Right renal cortex interstitium (tissue), 3 donors: Measurements from ENCODE around the gene TSC1. TPM values are rescaled to one million over a fixed set of nuclear protein-coding genes. Genes with fewer than 3 reads are reported as not detected.
A peak's percentile ranks its signal among the peaks of the same experiment; 100 is the strongest.
"Not testable (repeated sequence)": the region's sequence is repeated elsewhere in the genome, so short reads cannot be mapped to it uniquely, and the experiment has no call there.

Source experiments
- DNase-seq, 3 donors: peaks; one replicate each; pipeline ENCODE4 v3.0.0-alpha.2; 2013; ENCODE audit warnings: low read depth in 3 of 3, low spot score in 2 of 3
- polyA plus RNA-seq, 3 donors: library from polyadenylated mRNA; unstranded; fragments of 120-200 nt; gene quantifications; one replicate each; pipeline ENCODE4 v1.2.1, GENCODE V29; 2013; ENCODE audit not compliant: insufficient read length in 3 of 3

TSC1 gene
- polyA plus RNA-seq, 3 donors = 36.5 to 40.5 (median 38.5) TPM

GRCh38 chr9:132978112-132978450, 33.7 kb upstream of the TSC1 start:
- no peak for DNase-seq

DNA sequence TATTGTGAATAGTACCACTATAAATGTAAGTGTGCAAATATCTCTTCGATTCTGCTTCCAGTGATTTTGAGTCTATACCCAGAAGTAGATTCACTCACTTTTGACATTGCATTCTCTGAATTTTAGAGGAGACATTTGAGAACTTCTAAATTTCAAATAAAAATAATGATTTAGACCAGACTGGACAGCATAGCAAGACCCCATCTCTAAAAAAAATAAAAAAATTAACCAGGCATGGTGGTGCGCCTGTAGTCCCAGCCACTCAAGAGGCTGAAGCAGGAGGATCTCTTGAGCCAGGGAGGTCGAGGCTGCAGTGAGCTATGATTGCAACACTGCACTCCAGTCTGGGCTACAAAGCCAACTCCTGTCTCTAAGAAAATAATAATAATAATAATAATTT, 32.2 kb upstream of the TSC1 start:
- no peak for DNase-seq

- DNase-seq = no peak
These were observed 31.5 kb upstream of the TSC1 start for GRCh38 chr9:132975961-132976360.

DNA sequence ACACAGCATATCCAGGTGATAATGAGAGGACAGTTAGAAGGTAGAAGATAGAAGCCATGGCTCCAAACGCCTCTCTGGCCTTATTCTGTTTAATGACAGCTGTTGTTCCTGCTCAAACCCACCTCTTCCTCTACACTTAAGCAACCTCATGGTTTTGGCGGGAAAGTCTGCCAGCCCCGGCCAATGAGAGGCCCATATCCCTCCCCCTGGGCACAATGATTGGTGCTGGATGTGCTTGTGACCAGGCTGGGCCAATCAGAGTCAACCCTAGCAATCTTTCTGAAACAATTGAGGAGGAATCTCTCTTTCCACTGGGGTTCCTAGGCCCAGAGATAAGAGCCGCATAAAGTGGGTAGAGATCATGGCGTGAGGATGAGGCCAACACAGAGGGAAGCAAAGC, 29.3 kb upstream of the TSC1 start:
- DNase-seq = no peak

- no peak for DNase-seq
These were observed 28.8 kb upstream of the TSC1 start for GRCh38 chr9:132973166-132973565.

- no peak for DNase-seq
These were observed 26.1 kb upstream of the TSC1 start for GRCh38 chr9:132970324-132971062.

DNA sequence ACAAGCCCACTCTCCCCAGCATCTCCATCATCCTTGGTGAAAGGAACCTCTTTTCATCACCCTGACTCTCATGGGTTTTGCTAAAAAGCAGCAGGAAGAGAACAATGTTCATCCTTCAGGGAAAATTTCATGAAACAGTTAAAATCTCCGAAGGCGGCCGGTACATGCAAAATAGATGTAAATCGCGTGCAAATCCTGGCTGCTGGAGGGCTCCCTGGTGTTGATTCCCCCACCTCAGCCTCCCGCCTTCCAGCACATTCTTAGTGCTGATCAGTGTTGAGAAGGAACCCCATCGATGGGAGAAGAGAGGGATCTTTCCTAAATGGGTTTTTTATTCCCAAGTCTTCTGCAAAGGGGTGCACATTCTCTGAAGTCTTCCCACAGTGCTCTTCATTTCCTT, 25.4 kb upstream of the TSC1 start:
- no peak for DNase-seq

GRCh38 chr9:132967908-132968307, 23.5 kb upstream of the TSC1 start:
- DNase-seq = not testable (repeated sequence)

DNA sequence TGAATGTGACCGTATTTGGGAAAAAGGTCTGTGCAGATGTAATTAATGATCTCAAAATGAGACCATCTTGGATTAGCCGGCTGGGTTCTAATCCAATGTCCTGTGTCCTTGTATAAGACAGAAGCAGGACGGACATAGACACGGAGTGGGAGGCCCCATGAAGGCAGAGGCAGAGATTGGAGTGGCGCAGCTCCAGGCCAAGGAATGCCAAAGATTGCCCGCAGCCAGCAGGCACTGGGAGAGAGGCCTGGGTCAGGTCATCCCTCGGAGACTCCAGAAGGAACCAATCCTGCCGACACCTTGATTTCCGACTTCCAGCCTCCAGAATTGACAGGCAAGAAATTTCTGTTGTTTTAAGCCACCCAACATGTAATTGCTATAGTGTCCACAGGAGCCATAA, 21.1 kb upstream of the TSC1 start:
- no peak for DNase-seq

DNA sequence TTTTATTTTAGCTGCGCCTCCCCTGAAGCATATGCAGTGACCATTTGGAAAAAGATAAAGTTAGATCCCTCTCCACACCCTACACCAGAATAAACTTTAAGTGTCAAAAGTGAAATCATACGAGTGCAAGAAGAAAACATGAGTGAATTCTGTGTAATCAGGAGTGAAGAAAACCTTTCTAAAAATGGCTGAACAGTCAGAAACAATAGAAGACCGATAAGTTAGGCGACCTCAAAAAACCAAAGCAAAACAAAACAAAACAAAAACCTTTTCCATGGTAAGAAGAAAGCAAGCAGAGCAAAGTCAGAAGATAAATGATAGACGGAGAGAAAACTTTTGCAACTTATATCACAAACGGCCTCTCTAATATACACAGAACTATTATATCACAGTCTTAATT, 16.6 kb upstream of the TSC1 start:
- no peak for DNase-seq

DNA sequence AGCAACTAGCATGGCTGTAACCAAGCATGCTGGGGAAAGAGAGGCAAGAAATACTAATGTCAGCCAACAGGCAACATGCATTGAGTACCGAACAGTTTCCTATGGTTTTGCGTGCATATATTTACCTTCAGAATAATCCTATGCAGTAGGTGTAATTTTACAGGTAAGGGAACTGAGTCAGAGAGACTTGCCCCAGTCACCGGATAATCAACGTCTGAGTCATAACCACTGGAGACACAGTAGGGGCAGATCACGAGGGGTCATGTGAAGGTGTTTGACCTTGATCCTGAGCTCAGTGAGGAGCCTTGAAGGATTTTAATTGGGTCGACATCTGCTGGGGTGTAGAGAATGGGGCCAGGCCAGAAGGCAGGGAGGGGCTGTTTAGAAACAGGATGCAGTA, 13.4 kb upstream of the TSC1 start:
- no peak for DNase-seq

- DNase-seq = no peak
These were observed 11.4 kb upstream of the TSC1 start for GRCh38 chr9:132955768-132956167.

GRCh38 chr9:132955123-132955522, 10.7 kb upstream of the TSC1 start:
- no peak for DNase-seq

DNA sequence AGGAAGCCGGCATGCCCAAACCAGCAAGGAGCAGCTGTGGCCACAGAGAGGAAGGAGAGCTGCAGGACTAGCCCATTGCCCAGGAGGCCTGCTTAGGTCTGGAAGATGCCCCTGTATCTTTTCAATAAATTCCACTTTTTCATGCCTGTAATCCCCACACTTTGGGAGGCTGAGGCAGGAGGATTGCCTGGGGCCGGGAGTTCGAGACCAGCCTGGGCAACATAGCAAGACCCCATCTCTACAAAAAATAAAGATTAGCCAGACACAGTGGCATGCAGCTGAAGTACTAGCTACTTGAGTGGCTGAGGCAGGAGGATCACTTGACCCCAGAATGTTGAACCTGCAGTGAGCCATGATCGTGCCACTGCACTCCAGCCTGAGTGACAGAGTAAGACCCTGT, 5.3 kb upstream of the TSC1 start:
- no peak for DNase-seq

DNA sequence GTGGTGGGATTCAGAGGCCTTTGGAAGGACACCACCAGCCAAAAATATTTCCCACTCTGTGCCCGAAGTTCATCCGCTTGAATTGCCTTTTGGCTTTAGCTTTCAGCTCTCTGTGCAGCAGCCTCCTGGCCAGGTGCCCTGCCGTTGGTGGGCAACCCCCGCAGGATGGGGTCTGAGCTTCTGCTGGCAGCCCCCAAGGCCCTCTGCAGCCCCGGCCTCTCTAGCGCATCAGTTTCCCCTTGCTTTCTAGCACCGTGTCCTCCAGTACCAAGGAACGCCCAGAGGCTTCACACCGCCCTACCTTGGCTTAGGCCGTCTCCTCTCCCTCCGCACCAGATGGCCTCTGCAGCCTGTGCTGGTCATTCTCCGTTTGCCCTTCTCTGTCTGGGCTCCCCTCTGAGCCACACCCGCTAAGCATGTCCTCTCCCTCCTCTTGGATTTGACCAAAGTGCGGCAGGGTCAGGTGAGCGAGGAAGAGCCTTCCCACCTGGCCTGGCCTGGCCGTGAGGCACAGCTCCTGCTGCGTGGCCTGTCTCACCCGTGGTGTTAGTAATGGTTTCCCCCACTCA, 4.2 kb upstream of the TSC1 start:
- DNase-seq = no peak

DNA sequence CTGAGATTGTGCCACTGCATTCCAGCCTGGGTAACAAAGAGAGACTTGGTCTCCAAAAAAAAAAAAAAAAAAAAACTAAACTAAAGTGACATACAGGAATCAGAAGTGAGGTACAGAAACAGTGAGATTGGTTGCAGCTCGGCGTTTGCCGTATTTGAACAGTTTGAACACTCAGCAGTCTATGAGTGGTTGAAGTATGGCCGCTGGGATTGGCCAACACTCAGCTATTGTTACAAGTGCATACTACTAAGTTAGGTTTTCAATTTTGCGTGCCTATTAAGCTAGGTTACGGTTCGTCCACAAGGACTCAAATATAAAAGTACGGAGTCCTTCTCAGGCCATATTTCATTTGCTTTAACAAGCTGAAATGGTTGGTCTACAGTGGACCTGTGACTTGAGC, 3.3 kb upstream of the TSC1 start:
- no peak for DNase-seq

- no peak for DNase-seq
These were observed 2.3 kb upstream of the TSC1 start for GRCh38 chr9:132946631-132947295.

GRCh38 chr9:132946211-132946610, 1.8 kb upstream of the TSC1 start:
- DNase-seq = no peak

GRCh38 chr9:132945186-132946130, 1.0 kb upstream of the TSC1 start:
- DNase-seq = peak in 1 of 3 donors; percentile 35

- DNase-seq = no peak
These were observed 644 bp downstream of the TSC1 start for GRCh38 chr9:132943651-132944293.
